Measurements from ENCODE around the gene CCDC43.

The CCDC43 gene

DNA sequence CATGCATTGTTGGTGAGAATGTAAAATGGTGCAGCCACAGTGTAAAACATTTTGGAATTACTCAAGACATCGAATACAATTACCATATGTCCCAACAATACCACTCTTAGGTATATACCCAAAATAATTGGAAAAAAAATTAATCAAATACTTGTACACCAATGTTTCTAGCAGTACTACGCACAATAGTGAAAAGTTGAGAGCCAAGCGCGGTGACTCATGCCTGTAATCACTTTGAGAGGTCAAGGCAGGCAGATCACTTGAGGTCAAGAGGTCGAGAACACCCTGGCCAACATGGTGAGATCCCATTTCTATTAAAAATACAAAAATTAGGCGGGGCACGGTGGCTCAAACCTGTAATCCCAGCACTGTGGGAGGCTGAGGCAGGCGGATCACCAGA lies 36.8 kb downstream of the CCDC43 start:
- no peak overlapping the region for H3K4me3 ChIP-seq (ENCODE audit: low read depth, low read length)
- TF ChIP-seq CTCF (IDR thresholded peaks at IDR 0.05; ENCODE audit: low read depth, low read length, missing control alignments) = no peak
- no peak for DNase-seq (ENCODE audit: low read depth)

- no peak overlapping the region for H3K4me3 ChIP-seq (ENCODE audit: low read depth, low read length)
- TF ChIP-seq CTCF (IDR thresholded peaks at IDR 0.05; ENCODE audit: low read depth, low read length, missing control alignments) = no peak
- DNase-seq (ENCODE audit: low read depth) = no peak
Observed at GRCh38 chr17:44651228-44651627, 38.3 kb downstream of the CCDC43 start.

GRCh38 chr17:44648963-44649362 lies 40.6 kb downstream of the CCDC43 start:
- DNase-seq (ENCODE audit: low read depth) = no peak
- no peak for TF ChIP-seq CTCF (IDR thresholded peaks at IDR 0.05; ENCODE audit: low read depth, low read length, missing control alignments)
- H3K4me3 ChIP-seq (ENCODE audit: low read depth, low read length) = no peak overlapping the region

GRCh38 chr17:44647736-44648135 lies 41.8 kb downstream of the CCDC43 start:
- no peak overlapping the region for H3K4me3 ChIP-seq (ENCODE audit: low read depth, low read length)
- no peak for DNase-seq (ENCODE audit: low read depth)
- TF ChIP-seq CTCF (IDR thresholded peaks at IDR 0.05; ENCODE audit: low read depth, low read length, missing control alignments) = no peak

GRCh38 chr17:44646280-44646679 lies 43.3 kb downstream of the CCDC43 start:
- no peak for TF ChIP-seq CTCF (IDR thresholded peaks at IDR 0.05; ENCODE audit: low read depth, low read length, missing control alignments)
- no peak overlapping the region for H3K4me3 ChIP-seq (ENCODE audit: low read depth, low read length)
- no peak for DNase-seq (ENCODE audit: low read depth)

- TF ChIP-seq CTCF (IDR thresholded peaks at IDR 0.05; ENCODE audit: low read depth, low read length, missing control alignments) = no peak
- no peak for DNase-seq (ENCODE audit: low read depth)
- H3K4me3 ChIP-seq (ENCODE audit: low read depth, low read length) = no peak overlapping the region
Observed at GRCh38 chr17:44645341-44645740, 44.2 kb downstream of the CCDC43 start.

DNA sequence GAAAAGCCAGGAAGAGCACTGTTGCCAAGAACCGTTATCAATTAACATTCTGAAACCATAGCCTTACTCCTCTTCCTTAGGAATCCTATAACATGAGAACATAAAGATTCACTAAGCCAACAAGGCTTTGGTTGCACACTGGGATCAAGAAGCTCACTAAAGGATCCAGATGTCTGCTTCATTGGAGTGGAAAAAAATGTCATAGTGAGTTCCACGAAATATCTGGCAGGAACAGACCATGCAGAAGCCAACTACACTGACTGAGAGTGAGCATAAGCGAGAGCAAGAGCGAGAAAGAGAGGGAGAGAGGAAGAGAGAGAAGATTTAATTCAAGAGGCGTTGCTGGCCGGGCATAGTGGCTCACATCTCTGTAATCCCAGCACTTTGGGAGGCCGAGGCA lies 46.7 kb downstream of the CCDC43 start:
- no peak for TF ChIP-seq CTCF (IDR thresholded peaks at IDR 0.05; ENCODE audit: low read depth, low read length, missing control alignments)
- no peak for DNase-seq (ENCODE audit: low read depth)
- H3K4me3 ChIP-seq (ENCODE audit: low read depth, low read length) = no peak overlapping the region
